ENCODE data around the gene TLCD4.

DNA sequence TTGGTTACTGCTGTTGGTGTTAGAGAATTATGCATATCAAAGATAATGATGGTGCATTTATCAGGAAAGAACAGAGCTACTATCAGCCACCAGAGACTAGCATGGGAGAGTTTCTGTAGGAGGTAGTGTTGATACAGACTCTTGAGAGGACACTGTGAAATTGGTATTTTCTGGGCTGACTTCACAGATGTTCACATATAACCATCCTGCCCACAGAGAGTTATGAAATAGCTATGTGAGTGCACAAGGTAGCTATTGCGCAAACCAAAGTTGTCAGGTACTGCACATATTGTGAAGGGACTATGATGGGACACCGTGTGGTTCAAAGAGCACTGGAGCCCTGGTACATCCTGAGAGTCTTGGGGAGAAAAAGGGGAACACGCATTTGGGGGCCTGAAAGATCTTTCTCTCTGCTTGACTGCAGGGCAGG lies 1.4 kb upstream of the TLCD4 start:
- TF ChIP-seq, protein P1, sequence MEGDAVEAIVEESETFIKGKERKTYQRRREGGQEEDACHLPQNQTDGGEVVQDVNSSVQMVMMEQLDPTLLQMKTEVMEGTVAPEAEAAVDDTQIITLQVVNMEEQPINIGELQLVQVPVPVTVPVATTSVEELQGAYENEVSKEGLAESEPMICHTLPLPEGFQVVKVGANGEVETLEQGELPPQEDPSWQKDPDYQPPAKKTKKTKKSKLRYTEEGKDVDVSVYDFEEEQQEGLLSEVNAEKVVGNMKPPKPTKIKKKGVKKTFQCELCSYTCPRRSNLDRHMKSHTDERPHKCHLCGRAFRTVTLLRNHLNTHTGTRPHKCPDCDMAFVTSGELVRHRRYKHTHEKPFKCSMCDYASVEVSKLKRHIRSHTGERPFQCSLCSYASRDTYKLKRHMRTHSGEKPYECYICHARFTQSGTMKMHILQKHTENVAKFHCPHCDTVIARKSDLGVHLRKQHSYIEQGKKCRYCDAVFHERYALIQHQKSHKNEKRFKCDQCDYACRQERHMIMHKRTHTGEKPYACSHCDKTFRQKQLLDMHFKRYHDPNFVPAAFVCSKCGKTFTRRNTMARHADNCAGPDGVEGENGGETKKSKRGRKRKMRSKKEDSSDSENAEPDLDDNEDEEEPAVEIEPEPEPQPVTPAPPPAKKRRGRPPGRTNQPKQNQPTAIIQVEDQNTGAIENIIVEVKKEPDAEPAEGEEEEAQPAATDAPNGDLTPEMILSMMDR (IDR thresholded peaks at IDR 0.05): no peak
- no peak for TF ChIP-seq POLR2A (IDR thresholded peaks at IDR 0.05)
- no peak for TF ChIP-seq EP300 (IDR thresholded peaks at IDR 0.05)
